Skeletal muscle cell (primary cell): ENCODE results near the gene KIAA0513.

ENCODE experiments used
- DNase-seq: peaks from one replicate; pipeline ENCODE4 v3.0.0-alpha.2; 2010; ENCODE audit warnings: low read depth
- H3K4me3 ChIP-seq: 2 replicates; pipeline ENCODE4 v1.5.1; 2011; ENCODE audit warnings: low read depth, mild to moderate bottlenecking, control low read depth, low read length, moderate library complexity

The KIAA0513 gene

DNA sequence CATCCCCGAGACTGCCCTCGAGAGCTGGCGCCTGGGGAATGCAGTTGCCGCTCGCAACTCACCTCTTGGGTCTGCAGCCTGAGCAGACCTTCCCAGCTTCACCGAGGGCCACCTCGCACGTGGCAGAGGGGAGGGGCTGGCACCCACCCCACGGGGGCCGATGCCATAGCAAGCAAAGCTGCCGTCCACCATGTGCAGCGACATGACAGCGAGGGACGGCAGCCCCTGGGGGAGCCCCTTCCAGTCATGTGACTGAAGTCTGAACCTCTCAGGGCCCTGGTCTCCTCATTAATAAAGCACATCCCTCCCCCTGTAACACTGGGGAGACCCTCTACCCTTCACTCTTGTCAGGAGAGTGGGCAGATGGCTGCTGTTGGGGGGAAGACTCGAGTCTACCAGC is 54.2 kb downstream of the KIAA0513 start:
- no peak for DNase-seq
- no peak overlapping the region for H3K4me3 ChIP-seq

DNA sequence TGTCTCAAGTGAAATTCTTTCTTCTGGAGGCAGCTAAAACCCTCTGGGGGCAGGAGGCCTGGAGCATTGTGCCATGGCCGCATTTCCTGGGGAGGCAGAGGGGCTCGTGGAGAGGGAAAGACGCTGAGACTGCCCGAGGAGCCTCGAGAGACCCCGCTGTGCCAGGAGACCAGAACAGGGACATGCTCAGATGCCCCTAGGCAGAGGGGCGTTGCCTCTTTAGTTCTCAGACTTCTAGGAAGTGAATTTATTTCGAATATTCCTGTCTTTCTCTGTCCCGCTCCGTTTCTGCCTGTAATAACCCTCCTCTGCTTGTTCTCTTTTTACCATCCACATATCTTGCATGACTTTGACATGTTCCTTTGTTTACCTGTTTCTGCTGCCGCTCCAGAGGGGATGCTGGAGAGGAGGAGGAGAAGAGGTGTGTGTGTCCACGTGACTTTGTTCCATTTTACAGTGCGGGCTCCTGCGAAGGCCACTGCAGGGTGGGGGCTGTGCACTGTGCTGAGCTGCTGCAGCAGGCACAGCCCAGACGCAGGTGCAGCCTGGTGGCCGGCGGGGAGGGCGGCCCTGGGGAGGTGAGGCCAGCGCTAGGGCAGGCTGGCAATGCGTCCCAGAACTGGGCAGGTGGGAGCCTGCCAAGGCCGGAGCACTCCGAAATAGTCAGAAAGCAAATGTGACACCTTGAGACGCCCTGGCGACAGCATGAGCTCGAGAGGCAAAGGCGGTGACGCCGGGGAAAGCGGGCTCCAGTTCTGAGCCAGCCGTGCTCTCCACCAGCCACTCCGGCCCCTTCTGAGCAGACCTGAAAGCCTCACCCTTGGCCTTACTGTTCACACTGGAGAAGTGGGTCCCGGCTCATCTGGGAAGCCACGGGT is 54.8 kb downstream of the KIAA0513 start:
- no peak overlapping the region for H3K4me3 ChIP-seq
- DNase-seq = no peak

DNA sequence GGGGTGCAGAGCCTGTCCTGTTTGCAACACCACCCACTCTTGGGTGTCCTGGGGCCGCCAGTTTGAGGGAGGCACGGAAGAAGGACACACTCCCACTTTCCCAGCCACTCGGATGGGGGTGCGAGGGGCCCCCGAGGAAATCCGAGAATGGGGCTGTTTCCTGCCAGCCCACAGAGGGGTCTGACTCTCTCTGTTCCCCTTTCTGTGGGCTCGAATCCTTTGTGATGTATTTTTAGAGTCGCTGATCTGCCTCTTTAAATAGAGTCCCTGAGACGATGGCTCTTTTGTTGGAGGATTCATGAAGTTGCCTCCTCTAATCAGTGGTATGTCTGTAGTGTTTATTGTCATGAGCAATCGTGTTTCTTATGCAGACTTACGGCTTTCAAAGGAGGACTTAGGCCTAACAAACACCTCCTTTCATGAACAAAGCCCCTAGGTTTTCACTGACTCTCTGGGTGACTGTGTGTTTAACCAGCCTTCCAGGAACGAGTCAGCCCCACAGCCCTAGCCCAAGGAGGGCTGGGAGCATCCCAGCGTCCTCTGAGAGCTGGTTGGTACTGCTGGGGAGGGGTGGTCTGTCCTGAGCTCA is 55.5 kb downstream of the KIAA0513 start:
- no peak for DNase-seq
- no peak overlapping the region for H3K4me3 ChIP-seq

DNA sequence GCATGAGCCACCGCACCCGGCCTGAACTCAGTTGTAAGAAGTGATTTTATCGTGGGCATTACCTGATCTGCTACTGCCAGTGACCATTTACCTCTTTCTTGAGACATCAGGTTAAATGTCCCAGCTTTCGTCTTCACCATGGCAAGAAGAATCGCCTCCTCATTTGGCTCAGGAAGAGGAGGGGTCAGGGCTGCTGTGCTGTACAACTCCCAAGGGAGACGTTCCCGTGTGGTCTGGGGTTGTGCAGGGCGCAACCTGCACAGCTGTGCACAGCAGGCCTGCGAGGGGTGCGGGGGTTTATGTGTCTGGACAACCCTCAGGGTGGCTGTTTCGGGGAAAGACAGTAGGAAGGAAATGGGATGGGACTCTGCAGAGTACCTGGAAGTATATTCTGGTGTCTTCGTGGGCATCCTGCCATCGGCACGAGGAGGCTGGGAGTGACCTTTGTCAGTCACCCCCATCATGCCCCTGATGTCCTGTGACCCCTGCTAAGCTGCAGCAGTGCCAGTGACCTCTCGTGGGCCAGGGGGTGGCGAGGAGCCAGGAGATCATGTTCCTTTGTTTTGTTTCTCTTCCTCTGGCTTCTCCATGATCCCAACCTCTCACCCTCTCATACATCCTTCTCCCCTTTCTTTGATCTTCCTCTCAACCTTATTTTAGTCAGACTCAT is 57.4 kb downstream of the KIAA0513 start:
- DNase-seq = no peak
- H3K4me3 ChIP-seq = no peak overlapping the region

DNA sequence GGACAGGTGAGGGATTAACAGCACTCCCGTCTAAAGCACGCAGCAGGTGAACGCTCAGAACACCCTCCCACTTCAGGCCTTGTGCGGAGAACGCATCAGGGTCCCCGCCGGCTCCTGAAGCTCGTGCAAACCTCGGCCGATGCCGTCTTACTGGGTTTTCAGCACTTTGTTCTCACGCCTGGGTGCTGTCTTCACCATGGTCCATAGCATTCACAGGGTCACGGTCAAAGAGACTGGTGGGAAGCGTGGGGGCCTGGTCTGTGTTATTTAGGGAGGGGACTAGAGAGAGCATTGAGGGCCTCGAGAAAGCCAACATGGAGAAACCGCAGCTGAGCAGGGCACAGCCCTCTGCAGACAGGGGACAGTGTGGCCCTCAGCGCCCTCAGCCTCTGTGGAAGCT is 58.1 kb downstream of the KIAA0513 start:
- DNase-seq = no peak
- H3K4me3 ChIP-seq = no peak overlapping the region

DNA sequence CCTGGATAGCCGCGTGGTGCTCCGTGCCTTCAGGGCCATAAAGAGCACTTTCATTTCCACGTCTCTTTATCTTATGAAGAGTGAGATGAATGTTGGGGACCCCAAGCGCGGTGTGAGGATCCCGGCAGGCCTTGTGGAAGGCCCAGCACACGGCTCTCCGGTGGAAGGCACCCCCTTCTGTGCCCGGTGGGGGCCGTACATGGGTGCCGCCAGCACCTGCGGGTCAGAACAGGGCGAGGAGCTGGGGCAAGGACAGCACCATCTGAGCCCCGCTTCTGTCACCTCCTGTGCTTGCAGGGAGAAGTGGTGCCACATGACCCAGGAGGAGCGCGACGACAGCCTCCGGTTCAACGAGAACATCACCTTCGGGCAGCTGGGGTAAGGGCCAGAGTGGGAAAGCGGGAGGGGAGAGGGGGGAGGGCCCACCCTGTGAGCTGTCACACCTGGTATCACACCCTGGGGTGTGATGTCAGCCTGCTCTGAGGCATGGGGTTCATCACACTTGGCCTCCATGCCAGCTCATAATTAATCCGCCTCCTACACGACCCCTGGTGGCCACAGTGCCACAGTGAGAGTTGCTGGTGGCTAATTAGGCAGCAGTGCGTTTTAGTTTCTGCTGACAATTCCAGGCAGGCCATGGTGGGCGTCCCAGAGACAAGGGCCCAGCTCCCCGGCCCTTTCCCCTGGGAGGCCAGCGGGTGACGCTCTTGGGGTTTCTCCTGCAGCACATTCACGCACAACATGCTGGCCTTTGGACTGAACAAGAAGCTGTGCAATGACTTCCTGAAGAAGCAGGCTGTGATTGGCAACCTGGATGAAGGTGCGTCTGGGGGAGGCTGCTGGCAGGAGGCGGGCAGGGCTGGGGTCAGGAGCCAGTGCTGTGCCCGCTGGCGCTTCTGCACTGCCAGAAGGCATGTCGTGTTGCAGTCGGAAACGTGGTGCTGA is 59.0 kb downstream of the KIAA0513 start:
- no peak for DNase-seq

DNA sequence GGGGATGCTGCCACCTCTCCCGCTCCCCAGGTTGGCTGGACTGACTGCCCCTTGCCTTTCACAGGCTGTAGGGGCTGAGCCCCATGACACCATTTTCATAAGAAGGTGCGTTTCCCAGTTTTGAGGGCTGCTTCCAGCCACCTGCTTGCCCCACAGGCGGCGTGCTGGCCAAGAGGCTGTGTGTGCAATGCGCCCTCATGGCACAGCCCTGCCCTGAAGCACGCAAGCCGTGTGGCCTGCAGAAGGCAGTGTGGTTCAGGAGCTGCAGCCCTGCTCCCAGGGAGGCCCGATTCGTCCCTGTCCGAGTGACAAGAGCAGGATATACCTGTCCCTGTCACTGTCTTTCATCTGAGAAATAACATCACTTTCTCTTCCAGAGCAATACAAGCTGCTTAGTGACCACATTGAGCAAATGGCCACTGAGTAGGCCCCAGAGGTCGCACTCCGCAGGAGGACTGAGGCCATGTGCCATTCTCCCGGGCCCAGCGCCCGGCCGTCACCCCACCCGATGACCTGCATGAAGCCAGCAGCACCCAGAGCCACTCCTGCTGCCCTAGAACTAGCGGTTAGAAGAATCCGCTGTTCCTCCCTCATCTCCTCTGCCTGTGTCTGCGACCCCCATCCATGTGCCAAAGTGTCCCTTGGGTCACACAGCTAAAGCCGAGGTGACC is 60.4 kb downstream of the KIAA0513 start:
- no peak overlapping the region for H3K4me3 ChIP-seq
- DNase-seq = no peak

More for the DNA sequence above, 59.0 kb downstream of the KIAA0513 start:
- H3K4me3 ChIP-seq = no peak overlapping the region

DNA sequence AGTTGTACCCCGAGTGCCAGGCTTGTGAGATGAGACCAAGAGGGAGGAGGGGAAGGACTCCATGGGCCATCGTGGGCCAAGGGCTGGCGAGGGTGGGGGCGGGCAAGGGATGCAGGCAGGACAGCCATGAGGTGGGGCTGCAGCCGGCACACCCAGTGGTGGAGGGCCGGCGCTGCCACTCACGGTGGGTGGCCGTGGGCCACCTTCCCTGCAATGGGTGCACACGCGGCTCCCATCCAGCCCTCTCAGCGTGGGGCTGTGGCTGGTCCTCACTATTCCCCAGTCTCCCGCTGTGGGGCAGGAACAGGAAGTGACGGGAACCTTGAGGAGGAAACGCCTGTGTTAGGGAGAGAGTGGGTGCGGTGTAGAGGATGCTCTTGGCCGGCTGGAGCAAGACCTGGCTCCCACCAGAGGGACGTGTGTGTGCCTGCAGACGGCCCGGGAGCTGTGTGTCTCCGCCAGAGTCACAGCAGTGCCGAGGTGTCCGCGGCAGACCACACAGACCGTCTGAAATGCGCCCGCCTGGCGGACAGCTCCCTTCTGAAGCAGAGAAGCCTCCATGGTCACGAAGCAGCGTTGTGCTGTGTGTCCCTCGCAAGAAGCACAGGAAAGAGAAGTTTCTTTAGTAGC is 61.1 kb downstream of the KIAA0513 start:
- DNase-seq = no peak
- no peak overlapping the region for H3K4me3 ChIP-seq

DNA sequence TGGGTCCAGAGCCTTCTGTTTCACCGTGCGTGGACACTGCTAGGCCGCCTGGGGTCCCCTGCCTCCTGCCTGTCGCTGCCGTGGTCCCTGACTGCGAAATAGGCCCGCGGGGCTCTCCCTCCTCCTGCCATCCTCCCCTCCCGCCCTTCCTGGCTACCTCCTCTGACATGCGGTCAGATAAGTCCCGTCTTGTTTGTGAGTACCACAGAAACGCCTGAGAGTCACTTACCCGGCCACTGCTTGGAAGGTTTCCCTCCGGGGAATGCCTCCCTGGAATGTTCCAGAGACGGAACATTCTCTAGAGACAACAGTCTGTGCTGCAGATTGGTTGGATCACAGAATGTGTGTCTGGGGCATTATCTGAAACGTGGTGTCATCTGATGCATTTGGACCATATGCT is 61.9 kb downstream of the KIAA0513 start:
- H3K4me3 ChIP-seq = no peak overlapping the region
- no peak for DNase-seq

DNA sequence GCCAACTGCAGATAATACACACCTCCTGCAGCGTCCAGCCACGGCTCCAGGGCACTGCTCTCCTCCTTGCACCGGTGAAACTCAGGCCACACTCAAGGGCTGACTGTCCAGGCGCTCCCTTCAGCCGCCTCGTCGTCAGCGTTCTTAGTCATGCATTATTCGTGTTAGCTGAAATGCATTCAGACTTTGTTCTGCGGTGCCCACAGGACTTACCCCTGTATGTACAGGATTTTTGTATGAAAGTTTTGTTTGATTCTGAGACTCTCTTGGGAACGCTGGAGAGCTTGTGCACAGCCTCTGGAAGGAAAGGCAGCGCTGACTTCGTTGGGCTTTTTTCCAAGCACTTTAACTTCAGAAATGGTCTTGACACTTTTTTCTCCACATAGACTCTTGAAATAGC is 62.6 kb downstream of the KIAA0513 start:
- no peak for DNase-seq
- H3K4me3 ChIP-seq = no peak overlapping the region

DNA sequence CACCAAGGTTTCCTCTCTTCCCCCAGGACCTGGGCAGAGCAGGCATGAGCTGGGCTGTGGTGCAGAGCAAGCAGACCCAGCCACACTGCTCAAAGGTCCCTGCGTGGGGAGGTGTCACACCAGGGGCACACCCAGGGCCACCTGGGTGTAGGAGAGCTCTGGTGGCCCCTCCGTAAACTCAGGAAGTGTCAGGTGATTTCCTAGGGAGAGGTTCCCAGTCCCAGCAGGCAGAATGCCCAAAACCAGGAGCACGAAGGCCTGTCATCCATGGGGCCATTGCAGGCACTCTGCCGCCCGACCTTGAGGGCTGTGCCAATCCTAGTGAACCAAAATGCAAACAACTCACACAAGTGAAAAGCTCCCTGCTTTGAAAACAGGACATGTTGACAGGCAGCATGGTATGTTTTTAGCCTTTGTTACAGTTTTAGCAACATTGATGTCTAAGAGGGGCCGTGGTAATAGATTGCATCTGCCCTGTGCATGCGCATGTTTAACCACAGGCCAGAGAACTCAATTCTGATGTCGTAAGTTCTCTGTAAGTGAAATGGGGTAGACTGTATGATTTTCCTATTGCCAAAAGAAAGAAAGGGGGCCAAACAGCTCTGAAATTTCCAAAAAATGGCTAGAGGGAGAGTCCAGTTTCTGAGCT is 63.4 kb downstream of the KIAA0513 start:
- no peak overlapping the region for H3K4me3 ChIP-seq
- DNase-seq = no peak

DNA sequence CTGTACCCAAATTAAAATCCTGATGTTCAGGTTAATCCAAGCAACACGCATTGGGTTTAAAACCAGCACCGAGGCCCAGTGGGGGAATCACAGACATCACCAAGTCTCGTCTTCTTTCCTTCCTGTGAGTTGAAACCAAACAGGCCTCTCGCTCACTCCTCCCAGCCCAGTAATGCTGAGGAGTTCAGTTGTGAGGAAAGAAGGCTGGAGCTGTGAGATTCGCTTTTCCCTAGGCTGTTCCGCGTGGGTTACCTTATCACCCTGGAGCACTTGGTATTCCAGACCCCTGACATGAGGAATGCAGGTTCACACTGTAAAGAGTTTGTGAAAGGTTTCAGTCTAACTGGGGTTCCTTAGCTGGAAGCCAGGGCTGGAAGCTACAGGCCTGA is 63.9 kb downstream of the KIAA0513 start:
- no peak overlapping the region for H3K4me3 ChIP-seq
- no peak for DNase-seq

DNA sequence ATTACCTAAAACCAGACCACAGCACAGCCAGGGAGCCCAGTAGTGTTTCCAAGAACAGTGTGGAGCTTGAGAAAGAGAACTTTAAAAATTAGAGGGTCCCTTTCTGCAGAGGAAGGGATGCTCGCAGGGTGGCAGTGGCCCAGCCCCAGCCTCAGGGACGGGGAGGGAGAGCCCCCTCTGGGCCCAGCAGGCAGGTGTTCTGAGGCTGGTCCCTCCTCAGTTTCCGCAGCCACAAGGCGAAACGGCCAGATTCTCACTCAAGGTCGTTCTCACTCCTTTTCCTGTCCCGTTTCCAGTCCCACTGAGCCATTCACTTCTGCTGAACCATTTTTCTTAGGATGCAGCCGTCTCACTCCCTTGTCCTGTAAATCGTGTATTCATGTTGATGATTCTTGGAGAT is 64.7 kb downstream of the KIAA0513 start:
- no peak for DNase-seq
- no peak overlapping the region for H3K4me3 ChIP-seq

DNA sequence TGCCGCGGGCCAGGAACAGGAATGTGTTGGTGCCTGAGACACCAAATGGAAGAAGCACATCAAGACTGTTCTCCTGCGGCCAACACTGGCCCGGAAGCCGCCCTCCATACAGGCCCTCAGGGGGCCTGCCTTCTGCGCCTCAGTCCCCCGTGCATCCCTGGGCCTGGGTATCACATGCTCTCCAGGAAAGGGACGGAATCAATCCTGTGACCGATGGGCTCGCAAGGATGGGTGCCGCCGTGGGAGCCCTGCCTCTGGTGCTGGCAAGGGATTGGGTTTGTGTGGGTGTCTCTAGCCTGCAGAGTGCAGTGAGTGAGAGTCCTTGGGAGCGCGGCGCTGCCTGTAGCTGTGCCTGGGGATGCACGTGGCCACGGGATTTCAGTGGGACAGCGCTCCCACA is 65.3 kb downstream of the KIAA0513 start:
- DNase-seq = no peak
- H3K4me3 ChIP-seq = no peak overlapping the region

DNA sequence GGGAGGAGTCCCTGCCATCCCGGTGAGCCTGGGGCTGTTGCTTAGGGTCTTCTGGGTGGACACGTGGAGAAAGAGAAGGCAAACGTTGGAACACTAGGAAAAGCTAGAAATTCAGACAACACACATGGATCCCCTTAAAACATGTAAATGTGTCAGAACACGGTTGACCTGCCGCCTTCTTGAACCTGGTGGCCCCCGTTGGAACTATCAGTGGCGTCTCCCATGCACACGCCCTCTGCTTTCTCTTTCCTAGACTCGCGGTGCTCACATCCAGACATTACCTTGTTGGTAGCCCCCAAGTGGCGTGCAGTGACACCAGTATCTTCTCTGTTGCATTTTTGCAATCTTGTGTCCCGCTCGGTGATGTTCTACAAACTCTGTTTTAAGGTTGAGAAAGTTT is 66.1 kb downstream of the KIAA0513 start:
- no peak for DNase-seq

DNA sequence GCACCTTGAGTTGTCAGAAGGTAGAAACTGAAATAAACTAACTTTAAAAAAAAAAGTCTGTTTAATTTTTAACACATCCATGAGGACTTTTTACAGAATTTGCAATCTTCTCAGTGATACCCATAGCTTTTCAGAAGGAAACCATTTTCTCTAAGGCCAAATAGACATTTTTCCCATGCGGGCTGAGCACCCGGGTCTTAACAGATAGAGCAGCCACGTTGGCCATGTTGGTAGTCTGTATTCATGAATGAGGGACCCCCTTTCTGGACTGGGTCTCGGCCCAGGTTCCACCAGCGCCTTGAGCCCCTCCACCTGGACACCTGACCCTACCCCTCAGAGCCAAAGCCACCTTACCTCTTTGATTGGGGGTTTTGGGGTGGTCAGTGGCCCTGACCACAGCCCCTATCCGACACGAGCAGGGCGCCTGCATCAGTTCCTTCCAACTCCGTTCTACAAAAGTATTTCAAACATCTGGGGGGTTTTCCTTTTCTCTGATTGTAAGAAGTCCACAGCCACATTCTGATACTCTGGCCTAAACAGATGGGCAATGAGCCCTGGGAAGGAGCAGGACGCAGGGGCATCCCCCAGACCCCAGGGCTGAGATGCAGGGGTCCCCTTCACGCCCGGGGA is 66.7 kb downstream of the KIAA0513 start:
- no peak overlapping the region for H3K4me3 ChIP-seq
- DNase-seq = no peak

More for the DNA sequence above, 66.1 kb downstream of the KIAA0513 start:
- H3K4me3 ChIP-seq = no peak overlapping the region

DNA sequence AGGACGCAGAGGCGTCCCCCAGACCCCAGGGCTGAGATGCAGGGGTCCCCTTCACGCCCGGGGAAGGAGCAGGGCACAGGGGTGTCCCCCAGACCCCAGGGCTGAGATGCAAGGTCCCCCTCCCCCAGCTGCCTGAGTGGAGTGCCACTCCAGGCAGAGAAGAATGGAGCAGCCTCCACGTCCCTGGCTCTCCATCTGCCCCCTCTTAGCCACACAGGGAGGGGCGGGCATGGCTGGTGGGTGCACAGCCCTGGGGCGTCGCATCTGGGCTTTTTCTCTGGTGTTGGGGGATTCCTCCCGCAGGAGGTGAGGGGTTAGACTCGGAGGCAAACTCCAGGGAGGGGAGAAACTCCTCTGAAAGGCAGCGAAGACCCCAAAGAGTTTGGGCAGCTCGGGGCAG is 67.2 kb downstream of the KIAA0513 start:
- no peak for DNase-seq
- H3K4me3 ChIP-seq = no peak overlapping the region

DNA sequence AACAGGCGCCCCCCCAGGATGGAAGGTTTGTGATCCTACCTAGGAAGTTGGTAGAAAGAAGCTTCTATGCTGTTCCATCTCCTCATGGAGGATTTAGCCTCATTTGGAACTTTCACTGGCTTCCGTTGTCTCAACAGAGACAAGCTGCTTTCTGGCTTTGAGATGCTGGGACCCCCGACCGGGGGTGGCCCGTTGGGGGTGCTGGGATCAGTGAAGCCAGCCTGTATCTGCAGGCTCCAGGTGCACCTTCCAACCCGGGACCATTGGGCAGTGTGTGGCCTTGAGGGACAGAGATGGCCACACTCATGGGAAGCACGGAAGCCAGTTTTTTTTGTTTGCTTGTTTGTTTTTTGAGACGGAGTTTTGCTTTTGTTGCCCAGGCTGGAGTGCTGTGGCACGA is 69.3 kb downstream of the KIAA0513 start:
- no peak overlapping the region for H3K4me3 ChIP-seq
- DNase-seq = no peak
